Lower leg skin (tissue), 4 donors: Measurements from ENCODE around the gene LTB4R. TPM values are rescaled to one million over a fixed set of nuclear protein-coding genes. Genes with fewer than 3 reads are reported as not detected.

Source experiments
- DNase-seq, 2 donors: peaks; one replicate each; pipeline ENCODE4 v3.0.0-alpha.2; 2019; ENCODE audit warnings: low spot score in 2 of 2
- H3K4me3 ChIP-seq: fragments of 200-600 bp; sonication (generic); 2 replicates; pipeline ENCODE4 v1.5.1; 2017; ENCODE audit warnings: mild to moderate bottlenecking, low read depth; ENCODE audit not compliant: poor library complexity, severe bottlenecking
- CTCF ChIP-seq, 3 donors: fragments of 450-650 bp; IDR thresholded peaks; one replicate each; pipeline ENCODE4 v1.5.1; 2016; ENCODE audit warnings: antibody characterized with exemption in 3 of 3, mild to moderate bottlenecking in 3 of 3, moderate library complexity in 2 of 3
- POLR2A ChIP-seq, 2 donors: fragments of 450-650 bp; IDR thresholded peaks; one replicate each; pipeline ENCODE4 v1.6.1; 2016 to 2017; ENCODE audit warnings: antibody characterized with exemption in 2 of 2, mild to moderate bottlenecking in 1 of 2, moderate library complexity in 1 of 2
- WGBS, 2 donors: methylation state at CpG; one replicate each; pipeline ENCODE4 v1.1.5; 2018; 5-methylcytosine and 5-hydroxymethylcytosine counted together
- intact Hi-C: fragments of 100-400 bp; cut with DNase I; formaldehyde crosslinking; loops from one replicate; pipeline ENCODE4 v1.15.0; 2023; ENCODE audit warnings: low total_unique reads
- total RNA-seq, 4 donors: library from RNA; depleted of rRNA; stranded (reverse); fragments of >200 nt; gene quantifications; one replicate each; pipeline ENCODE4 v1.1.0, GENCODE V29; 2016

LTB4R gene
- 100 to 1,000 TPM in 1 of 4 donors, 10 to 100 TPM in 3; 58.9 to 118 (median 70.9) TPM for total RNA-seq

- peak within 1 kb of the TSS; percentile 32 for H3K4me3 ChIP-seq
- TF ChIP-seq POLR2A (IDR thresholded peaks at IDR 0.05) (no peak), CTCF (IDR thresholded peaks at IDR 0.05) (no peak)
- peak in 1 of 2 donors; percentile 93 for DNase-seq
- intact Hi-C loops = no loop called here
- 3 to 23% methylated on average over 12 to 16 of the region's 99 CpGs for WGBS, 2 donors
These were observed at the start of gene LTB4R for GRCh38 chr14:24310646-24311604. Gene LTB4R (plus strand): TSS chr14:24311502. CDS start chr14:24315652, 4,150 bp downstream.

GRCh38 chr14:24261969-24262327 is 49.4 kb upstream of the LTB4R start:
- DNase-seq = no peak
- H3K4me3 ChIP-seq = no peak overlapping the region
- intact Hi-C loops = no loop called here
- TF ChIP-seq CTCF (IDR thresholded peaks at IDR 0.05) (no peak), POLR2A (IDR thresholded peaks at IDR 0.05) (no peak)
- 90 to 92% methylated on average over 2 to 19 of the region's 19 CpGs for WGBS, 2 donors

- TF ChIP-seq POLR2A (IDR thresholded peaks at IDR 0.05) = no peak
- DNase-seq = no peak
- intact Hi-C loops = no loop called here
- WGBS, 2 donors = 79 to 89% methylated on average over 11 to 12 of the region's 14 CpGs
- no peak within 1 kb of the TSS for H3K4me3 ChIP-seq
These were observed 48.2 kb upstream of the LTB4R start, which contains the start of gene TGM1 for GRCh38 chr14:24262821-24263733. Gene TGM1 (minus strand): TSS chr14:24263177. CDS start chr14:24262352, 825 bp downstream.

DNA sequence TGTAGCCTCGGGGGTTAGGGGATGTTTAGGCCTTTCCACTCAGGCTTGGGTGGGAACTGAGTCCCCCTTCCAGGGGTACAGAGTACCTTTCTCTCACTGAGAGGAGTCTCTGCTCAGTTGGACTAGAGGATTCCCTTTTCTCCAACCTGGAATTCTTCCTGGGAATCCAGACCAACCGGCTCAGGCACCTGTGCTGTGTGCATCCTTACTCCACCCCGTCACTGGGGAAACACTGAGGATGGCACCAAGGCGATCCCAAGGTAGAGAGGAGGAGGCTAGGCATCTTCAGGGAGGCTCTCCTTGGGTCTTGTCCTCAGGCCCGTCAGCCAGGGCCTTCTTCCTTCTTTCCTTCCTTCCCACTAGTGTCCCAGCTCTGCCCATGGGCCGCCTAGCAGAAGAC is 47.5 kb upstream of the LTB4R start:
- TF ChIP-seq POLR2A (IDR thresholded peaks at IDR 0.05) (no peak), CTCF (IDR thresholded peaks at IDR 0.05) (no peak)
- intact Hi-C loops = no loop called here
- 39 to 53% methylated on average over 6 of the region's 6 CpGs for whole genome bisulfite sequencing, 2 donors
- DNase-seq = no peak
- H3K4me3 ChIP-seq = no peak overlapping the region

GRCh38 chr14:24264298-24264697 is 47.0 kb upstream of the LTB4R start:
- intact Hi-C loops = no loop called here

More at GRCh38 chr14:24264298-24264697, 47.0 kb upstream of the LTB4R start:
- 30 to 54% methylated on average over 6 of the region's 6 CpGs for WGBS, 2 donors
- H3K4me3 ChIP-seq = no peak overlapping the region
- no peak for TF ChIP-seq CTCF (IDR thresholded peaks at IDR 0.05)
- DNase-seq = no peak
